H1 (cell line): ENCODE results near the gene OR2A2. TPM values are rescaled to one million over a fixed set of nuclear protein-coding genes. Genes with fewer than 3 reads are reported as not detected.

Experiments
- CTCF ChIA-PET: fragments of 300-600 bp; sonication (Branson Sonifier 250); formaldehyde crosslinking; loops from one replicate; lab custom pipeline; 2021; ENCODE audit not compliant: partially characterized antibody; lab: Charles Lee
- POLR2A ChIA-PET: fragments of 300-600 bp; sonication (Branson Sonifier 250); formaldehyde crosslinking; loops from one replicate; lab custom pipeline; 2021; ENCODE audit warnings: inconsistent platforms; ENCODE audit not compliant: partially characterized antibody; lab: Charles Lee
- DNase-seq, 2 experiments: peaks; one replicate each; pipeline versions ENCODE4 v3.0.0 to v3.0.0-alpha.2; 2010 to 2022; ENCODE audit warnings: low spot score in 2 of 2, low read depth in 1 of 2, mixed read lengths in 1 of 2
- FAIRE-seq: peaks from 2 replicates; lab custom pipeline; 2011; peaks lifted over from hg19 to GRCh38; lab: Jason Lieb, UNC
- H2AFZ ChIP-seq: 2 replicates; pipeline ENCODE4 v1.8.1; 2012; ENCODE audit warnings: low read length, inconsistent platforms
- H2AK5ac ChIP-seq: 2 replicates; pipeline ENCODE4 v1.6.1; 2013; ENCODE audit warnings: low read depth, low read length
- H2BK120ac ChIP-seq: replicated peaks from 2 replicates; pipeline ENCODE3; 2013; ENCODE audit warnings: low read depth, low read length, inconsistent platforms
- H2BK12ac ChIP-seq: 2 replicates; pipeline ENCODE4 v1.6.1; 2013; ENCODE audit warnings: low read depth, low read length
- H2BK15ac ChIP-seq: 2 replicates; pipeline ENCODE4 v1.6.1; 2013; ENCODE audit warnings: low read length
- H2BK20ac ChIP-seq: 2 replicates; pipeline ENCODE4 v1.6.1; 2013; ENCODE audit warnings: low read length
- H2BK5ac ChIP-seq: 2 replicates; pipeline ENCODE4 v1.6.1; 2013; ENCODE audit warnings: low read depth, low read length
- H3K14ac ChIP-seq: 2 replicates; pipeline ENCODE4 v1.6.1; 2013; ENCODE audit warnings: inconsistent platforms; ENCODE audit not compliant: insufficient read length
- H3K18ac ChIP-seq: 2 replicates; pipeline ENCODE4 v1.6.1; 2013; ENCODE audit warnings: low read length; ENCODE audit errors: extremely low read depth
- H3K23ac ChIP-seq: 2 replicates; pipeline ENCODE4 v1.6.1; 2013; ENCODE audit warnings: inconsistent platforms; ENCODE audit not compliant: insufficient read length
- H3K23me2 ChIP-seq: 2 replicates; pipeline ENCODE4 v1.6.1; 2013; ENCODE audit warnings: low read depth, low read length
- H3K27ac ChIP-seq: 2 replicates; pipeline ENCODE4 v1.6.1; 2011; ENCODE audit warnings: low read depth, low read length, inconsistent platforms
- H3K27me3 ChIP-seq, 4 experiments: replicated peaks in 1 of 4; 1 replicate in 1 of 4; 2 replicates in 3 of 4; pipeline versions ENCODE4 v1.6.1 to v1.8.1; 2011 to 2013; ENCODE audit warnings: low read length in 3 of 4, mild to moderate bottlenecking in 3 of 4, inconsistent platforms in 2 of 4, mixed read lengths in 2 of 4, moderate library complexity in 1 of 4; ENCODE audit not compliant: control insufficient read depth in 3 of 4, insufficient read depth in 3 of 4; ENCODE audit errors: extremely low read depth in 1 of 4
- H3K36me3 ChIP-seq, 4 experiments: 2 replicates each; pipeline versions ENCODE4 v1.6.1 to v1.8.1; 2011 to 2013; ENCODE audit warnings: mild to moderate bottlenecking in 4 of 4, low read length in 3 of 4, moderate library complexity in 2 of 4, control low read depth in 1 of 4, inconsistent platforms in 1 of 4; ENCODE audit not compliant: insufficient read depth in 4 of 4, control insufficient read depth in 2 of 4
- H3K4ac ChIP-seq: replicated peaks from 2 replicates; pipeline ENCODE3; 2013; ENCODE audit warnings: low read length, low read depth, mixed read lengths, inconsistent platforms; ENCODE audit not compliant: insufficient read length
- H3K4me1 ChIP-seq, 4 experiments: replicated peaks in 1 of 4; 1 replicate in 1 of 4; 2 replicates in 3 of 4; pipeline versions ENCODE4 v1.6.1 to v1.8.1; 2011 to 2013; ENCODE audit warnings: low read length in 3 of 4, inconsistent platforms in 2 of 4, mixed read lengths in 1 of 4; ENCODE audit not compliant: insufficient read depth in 4 of 4, control insufficient read depth in 3 of 4
- H3K4me2 ChIP-seq, 2 experiments: 2 replicates each; pipeline versions ENCODE4 v1.6.1 to v1.8.1; 2011 to 2013; ENCODE audit warnings: low read depth in 2 of 2, low read length in 2 of 2, control low read depth in 1 of 2, inconsistent platforms in 1 of 2, mild to moderate bottlenecking in 1 of 2; ENCODE audit not compliant: insufficient read depth in 1 of 2
- H3K4me3 ChIP-seq, 4 experiments: fragments of 200-600, 300-600 bp in 1 of 4; sonication (generic), shearing (Covaris generic), sonication (Bioruptor Twin) in 1 of 4; 2 replicates each; pipeline versions ENCODE4 v1.5.1 to v1.8.1; 2011 to 2016; ENCODE audit warnings: low read length in 4 of 4, low read depth in 3 of 4, control low read depth in 2 of 4, inconsistent platforms in 2 of 4, mild to moderate bottlenecking in 2 of 4, mixed read lengths in 1 of 4, moderate library complexity in 1 of 4; ENCODE audit not compliant: insufficient read depth in 2 of 4; ENCODE audit errors: extremely low read depth in 1 of 4
- H3K56ac ChIP-seq: replicated peaks from 2 replicates; pipeline ENCODE3; 2013; ENCODE audit warnings: low read depth, mild to moderate bottlenecking, mixed read lengths, low read length, inconsistent platforms; ENCODE audit not compliant: insufficient read length
- H3K79me1 ChIP-seq: 2 replicates; pipeline ENCODE4 v1.6.1; 2013; ENCODE audit warnings: low read depth, low read length, control low read depth
- H3K79me2 ChIP-seq, 2 experiments: 2 replicates each; pipeline versions ENCODE4 v1.6.1 to v1.8.1; 2012 to 2013; ENCODE audit warnings: low read length in 2 of 2, mild to moderate bottlenecking in 2 of 2, inconsistent platforms in 1 of 2; ENCODE audit not compliant: insufficient read depth in 2 of 2, control insufficient read depth in 1 of 2
- H3K9ac ChIP-seq, 4 experiments: replicated peaks in 1 of 4; 1 replicate in 1 of 4; 2 replicates in 3 of 4; pipeline versions ENCODE4 v1.6.1 to v1.8.1; 2011 to 2013; ENCODE audit warnings: low read depth in 3 of 4, low read length in 3 of 4, control low read depth in 2 of 4, mild to moderate bottlenecking in 2 of 4, moderate library complexity in 2 of 4, inconsistent platforms in 1 of 4; ENCODE audit errors: extremely low read depth in 1 of 4
- H3K9me3 ChIP-seq, 2 experiments: 2 replicates each; pipeline versions ENCODE4 v1.6.1 to v1.8.1; 2012 to 2013; ENCODE audit warnings: mild to moderate bottlenecking in 2 of 2, moderate library complexity in 2 of 2, control low read depth in 1 of 2, inconsistent platforms in 1 of 2, low read depth in 1 of 2, low read length in 1 of 2, mixed read lengths in 1 of 2; ENCODE audit not compliant: insufficient read depth in 2 of 2
- H4K20me1 ChIP-seq, 2 experiments: replicated peaks in 1 of 2; 2 replicates each; pipeline versions ENCODE3 to v1.8.1; 2011 to 2013; ENCODE audit warnings: inconsistent platforms in 2 of 2, low read length in 2 of 2, mild to moderate bottlenecking in 1 of 2; ENCODE audit not compliant: insufficient read depth in 2 of 2, control insufficient read depth in 1 of 2
- H4K5ac ChIP-seq: 2 replicates; pipeline ENCODE4 v1.6.1; 2013; ENCODE audit warnings: low read length, low read depth, mixed read lengths, inconsistent platforms; ENCODE audit not compliant: insufficient read length
- H4K8ac ChIP-seq: 2 replicates; pipeline ENCODE4 v1.8.0; 2013; ENCODE audit warnings: mild to moderate bottlenecking, moderate library complexity, low read length, inconsistent platforms; ENCODE audit not compliant: insufficient read depth; ENCODE audit errors: extremely low read depth
- H4K91ac ChIP-seq: replicated peaks from 2 replicates; pipeline ENCODE3; 2013; ENCODE audit warnings: low read length, mixed read lengths, inconsistent platforms; ENCODE audit not compliant: insufficient read length
- CHD1 ChIP-seq: IDR thresholded peaks from 2 replicates; pipeline ENCODE4 v1.6.1; 2012; ENCODE audit warnings: low read depth, low read length, improper control_type of control experiment
- GTF2F1 ChIP-seq: IDR thresholded peaks from 2 replicates; pipeline ENCODE4 v1.6.1; 2012; ENCODE audit warnings: low read depth, low read length, improper control_type of control experiment, borderline replicate concordance
- KDM5A ChIP-seq: fragments of 200-600 bp; IDR thresholded peaks from 2 replicates; pipeline ENCODE4 v1.7.1; 2012; ENCODE audit warnings: mild to moderate bottlenecking, low read length, inconsistent platforms, mixed read lengths
- RAD21 ChIP-seq, 2 experiments: IDR thresholded peaks in 1 of 2; conservative IDR thresholded peaks in 1 of 2; 2 replicates each; pipeline ENCODE4 v1.6.1; 2011; ENCODE audit warnings: low read depth in 2 of 2, low read length in 2 of 2, improper control_type of control experiment in 1 of 2, inconsistent platforms in 1 of 2, mild to moderate bottlenecking in 1 of 2, moderate library complexity in 1 of 2
- TAF7 ChIP-seq: optimal IDR thresholded peaks from 2 replicates; pipeline ENCODE3; 2011; ENCODE audit warnings: low read depth, mild to moderate bottlenecking, inconsistent platforms, low read length, moderate library complexity, borderline replicate concordance
- TCF12 ChIP-seq: IDR thresholded peaks from 2 replicates; pipeline ENCODE4 v1.6.1; 2011; ENCODE audit warnings: low read depth, mild to moderate bottlenecking, low read length
- TEAD4 ChIP-seq: IDR thresholded peaks from 2 replicates; pipeline ENCODE4 v1.6.1; 2012; ENCODE audit warnings: low read depth, low read length, inconsistent platforms, mixed read lengths
- WGBS, 2 experiments: shearing (Covaris generic) in 1 of 2; methylation state at CpG; one replicate each; pipeline versions ENCODE4 v1.1.6 to v1.1.7; 2013 to 2015; ENCODE audit warnings: low lambda C conversion rate in 2 of 2, mixed read lengths in 2 of 2, inconsistent platforms in 1 of 2, low coverage in 1 of 2, missing lambda C conversion rate in 1 of 2; ENCODE audit not compliant: insufficient replicate concordance in 2 of 2, insufficient coverage in 1 of 2, insufficient read length in 1 of 2; ENCODE audit errors: extremely low coverage in 1 of 2, missing lambda C conversion rate in 1 of 2; 5-methylcytosine and 5-hydroxymethylcytosine counted together
- polyA plus RNA-seq, 7 experiments: library from polyadenylated mRNA; depleted of rRNA in 3 of 7; stranded (reverse) in 5 of 7; unstranded in 2 of 7; fragments of >200 nt in 5 of 7; fragments of 200-250 nt in 2 of 7; gene quantifications; 1 replicate in 5 of 7; 2 replicates in 1 of 7; 4 replicates in 1 of 7; pipeline versions ENCODE4 v1.2.1 to v1.2.3, GENCODE V29; 2011 to 2013; ENCODE audit warnings: missing spikeins in 2 of 7, mixed read lengths in 2 of 7
- total RNA-seq: library from RNA; stranded (reverse); fragmentation: NEBNext Ultra II Directional; extraction: Animal tissue kit (Norgen Biotek cat#: 25700); gene quantifications from 2 replicates; pipeline ENCODE4 v1.2.1, GENCODE V29; 2021

Gene OR2A2
- total and polyA plus RNA-seq, 2 of the 8 experiments (the other 6 are each of a cell fraction or from before 2014, with no cell fraction given): not detected

GRCh38 chr7:144122876-144123275 lies 13.5 kb downstream of the OR2A2 start, which contains the start of gene OR2A14:
TSS of gene OR2A14 (plus strand) at chr7:144123176. CDS start at chr7:144129113, 5,937 bp downstream.
- TF ChIP-seq CHD1 (no peak), RAD21 (IDR thresholded peaks at IDR 0.05 in 1 of 2, conservative IDR thresholded peaks at IDR 0.05 in 1 of 2; ENCODE audit: low read depth in 2 of 2, low read length in 2 of 2) (no peak), GTF2F1 (no peak), TCF12 (no peak), TEAD4 (no peak), TAF7 (no peak), KDM5A (no peak)
- Histone ChIP-seq H2AFZ (no peak within 1 kb of the TSS), H3K9me3 (0 out of 4 replicates have a peak, but pooled peaks cover 0 to 4% of the 10 kb centered on the region in 2 experiments), H4K5ac (no peak within 1 kb of the TSS), H2AK5ac (no peak within 1 kb of the TSS), H3K23ac (no peak within 1 kb of the TSS), H3K4me1 (no peaks in the 10 kb centered on the region), H2BK15ac (no peak within 1 kb of the TSS), H3K56ac (no peak within 1 kb of the TSS), H3K23me2 (no peaks in the 10 kb centered on the region), H3K79me2 (no peaks in the 10 kb centered on the region), H2BK12ac (no peak within 1 kb of the TSS), H4K20me1 (no peaks in the 10 kb centered on the region), H3K4ac (no peak within 1 kb of the TSS), H3K14ac (no peak within 1 kb of the TSS), H3K9ac (no peak within 1 kb of the TSS), H2BK5ac (no peak within 1 kb of the TSS), H3K36me3 (no peaks in the 10 kb centered on the region), H3K4me2 (no peak within 1 kb of the TSS), H4K8ac (no peak within 1 kb of the TSS), H3K18ac (no peak within 1 kb of the TSS), H4K91ac (no peak within 1 kb of the TSS), H3K27me3 (peaks cover 0 to 1% (median 0%) of the 10 kb centered on the region in 4 experiments; a peak in 1 of 7 replicates), H3K27ac (no peak within 1 kb of the TSS), H2BK20ac (no peak within 1 kb of the TSS), H3K4me3 (no peak within 1 kb of the TSS), H2BK120ac (no peak within 1 kb of the TSS), H3K79me1 (no peaks in the 10 kb centered on the region)
- CTCF ChIA-PET: no interaction called here
- 81% methylated on average over 1 of the region's 1 CpG; no CpG with 5 or more reads in 1 of the 2 experiments for WGBS, 2 experiments
- POLR2A ChIA-PET: no interaction called here
- DNase-seq: no peak
- FAIRE-seq: no peak
